Natural killer cell treated with Interleukin-12 subunit alpha and Interleukin-12 subunit beta and Interleukin-15 and Interleukin-18, amount 100 ng/mL, for 72 hours (primary cell): Measurements from ENCODE around the gene IFNA14. TPM values are rescaled to one million over a fixed set of nuclear protein-coding genes. Genes with fewer than 3 reads are reported as not detected.
A peak's percentile ranks its signal among the peaks of the same experiment; 100 is the strongest.
"Not testable (repeated sequence)": the region's sequence is repeated elsewhere in the genome, so short reads cannot be mapped to it uniquely, and the experiment has no call there.

Source experiments
- ATAC-seq, 2 donors: fragments of 150-1000 bp; cut with Tn5 transposase in 1 of 2; sonication (Bioruptor Pico), chemical (Tn5 transposase) in 1 of 2; 2 replicates each; pipeline ENCODE4 v1.10.0; 2021
- DNase-seq: peaks from one replicate; pipeline ENCODE4 v3.0.0; 2022; ENCODE audit warnings: low spot score
- H3K27ac Mint-ChIP-seq, 2 donors: 1 replicate in 1 of 2; 2 replicates in 1 of 2; pipeline ENCODE4 v1.8.0; 2022; ENCODE audit warnings: mixed read lengths in 2 of 2, mild to moderate bottlenecking in 1 of 2, moderate library complexity in 1 of 2
- H3K27me3 Mint-ChIP-seq, 2 donors: 1 replicate in 1 of 2; 2 replicates in 1 of 2; pipeline ENCODE4 v1.8.0; 2022; ENCODE audit warnings: mixed read lengths in 2 of 2
- H3K36me3 Mint-ChIP-seq: one replicate; pipeline ENCODE4 v1.8.0; 2022; ENCODE audit warnings: mixed read lengths
- H3K4me1 Mint-ChIP-seq, 2 donors: 1 replicate in 1 of 2; 2 replicates in 1 of 2; pipeline ENCODE4 v1.8.0; 2022; ENCODE audit warnings: low read depth in 2 of 2, mixed read lengths in 2 of 2, mild to moderate bottlenecking in 1 of 2
- H3K4me3 Mint-ChIP-seq: one replicate; pipeline ENCODE4 v1.8.0; 2022; ENCODE audit warnings: mixed read lengths
- H3K9me3 Mint-ChIP-seq: 2 replicates; pipeline ENCODE4 v1.8.0; 2022; ENCODE audit warnings: mixed read lengths
- total RNA-seq, 2 donors: library from RNA; stranded (reverse); gene quantifications; one replicate each; pipeline ENCODE4 v1.2.3, GENCODE V29; 2022

Gene IFNA14
- total RNA-seq, 2 donors from 2014 or later = not detected

DNA sequence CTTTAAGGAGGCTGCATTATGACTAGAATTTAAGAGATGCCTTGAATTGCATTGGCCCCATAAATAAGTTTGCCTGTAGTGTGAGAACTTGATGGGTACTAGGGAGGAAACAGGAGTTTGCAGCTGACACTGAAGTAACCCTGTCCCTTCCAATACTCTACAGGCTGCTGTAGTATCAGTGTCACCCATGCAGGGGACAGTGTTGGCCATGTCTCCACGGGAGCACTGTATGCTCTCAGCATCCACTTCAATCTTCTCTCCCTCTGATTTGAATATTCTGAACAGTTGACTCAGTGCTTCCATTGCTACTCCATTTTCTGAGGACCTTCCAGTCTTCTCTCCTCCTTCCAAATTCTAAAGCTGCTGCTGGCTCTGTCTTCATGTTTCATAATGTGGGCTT lies 11.4 kb upstream of the IFNA14 start:
- Mint-ChIP-seq H3K27me3 (peaks cover 15 to 41% of the 10 kb centered on the region in 2 donors), H3K4me3 (no peak overlapping the region), H3K4me1 (peaks cover 16 to 18% of the 10 kb centered on the region in 2 donors), H3K27ac (no peak overlapping the region), H3K36me3 (no peaks in the 10 kb centered on the region), H3K9me3 (no peaks in the 10 kb centered on the region)
- ATAC-seq (no peak), DNase-seq (no peak)

- Mint-ChIP-seq H3K27me3 (peaks cover 20 to 38% of the 10 kb centered on the region in 2 donors), H3K4me1 (no peaks in the 10 kb centered on the region), H3K4me3 (no peak overlapping the region)
Measured at GRCh38 chr9:21244836-21245235, 5.0 kb upstream of the IFNA14 start.

GRCh38 chr9:21236360-21236714 lies 3.5 kb downstream of the IFNA14 start:
- not testable (repeated sequence) for H3K4me3 Mint-ChIP-seq
- H3K27me3 Mint-ChIP-seq = peaks cover 17 to 29% of the 10 kb centered on the region in 2 donors

More at GRCh38 chr9:21244836-21245235, 5.0 kb upstream of the IFNA14 start:
- DNase-seq = no peak
- no peak for ATAC-seq
- H3K9me3 Mint-ChIP-seq = no peaks in the 10 kb centered on the region
- no peaks in the 10 kb centered on the region for H3K36me3 Mint-ChIP-seq
- H3K27ac Mint-ChIP-seq = no peak overlapping the region

GRCh38 chr9:21235468-21236359 lies 4.1 kb downstream of the IFNA14 start:
- not testable (repeated sequence) for H3K9me3 Mint-ChIP-seq, H3K27ac Mint-ChIP-seq, H3K36me3 Mint-ChIP-seq, DNase-seq, H3K4me1 Mint-ChIP-seq, H3K4me3 Mint-ChIP-seq
- peaks cover 17 to 28% of the 10 kb centered on the region in 2 donors for H3K27me3 Mint-ChIP-seq
- peak in 1 of 2 donors; percentile 56 for ATAC-seq

More at GRCh38 chr9:21236360-21236714, 3.5 kb downstream of the IFNA14 start:
- not testable (repeated sequence) for H3K4me1 Mint-ChIP-seq, H3K36me3 Mint-ChIP-seq, H3K9me3 Mint-ChIP-seq, ATAC-seq, DNase-seq, H3K27ac Mint-ChIP-seq

GRCh38 chr9:21234153-21234687 lies 5.6 kb downstream of the IFNA14 start:
- ATAC-seq (peak in 1 of 2 donors; percentile 28), DNase-seq (no peak)
- Mint-ChIP-seq H3K27me3 (peaks cover 15 to 22% of the 10 kb centered on the region in 2 donors), H3K27ac (no peak overlapping the region), H3K9me3 (no peaks in the 10 kb centered on the region), H3K36me3 (no peaks in the 10 kb centered on the region), H3K4me3 (no peak overlapping the region), H3K4me1 (peaks cover 3 to 5% of the 10 kb centered on the region in 2 donors)

DNA sequence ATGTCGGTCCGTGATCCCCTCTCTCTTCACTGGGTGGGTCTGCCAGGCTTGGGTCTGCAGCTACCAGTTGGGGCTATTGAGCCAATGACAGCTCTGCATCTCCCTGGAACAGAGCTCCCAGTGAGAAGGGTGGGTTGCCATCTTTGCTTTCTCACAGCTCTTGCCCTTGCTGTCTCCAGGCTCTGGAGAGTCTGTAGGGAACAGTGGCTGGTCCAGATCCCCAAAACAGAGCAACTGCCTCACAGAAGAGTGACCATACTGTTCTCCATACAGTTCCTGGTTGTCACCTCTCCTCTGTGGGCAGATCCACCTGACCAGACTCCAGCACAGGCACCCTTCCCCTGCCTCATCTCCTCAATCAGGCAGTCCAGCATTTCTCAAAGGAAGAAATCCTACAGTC lies 6.5 kb downstream of the IFNA14 start:
- H3K36me3 Mint-ChIP-seq = no peaks in the 10 kb centered on the region
- ATAC-seq = peak in 1 of 2 donors; percentile 20

GRCh38 chr9:21228122-21228521 lies 11.7 kb downstream of the IFNA14 start, which contains the start of gene IFNA17:
Gene IFNA17, minus strand, starts transcription at chr9:21228222. Its CDS starts 49 bp downstream, at chr9:21228173.
- DNase-seq = no peak
- H3K27ac Mint-ChIP-seq = no peak within 1 kb of the TSS
- H3K27me3 Mint-ChIP-seq = peaks cover 11 to 12% of the 10 kb centered on the region in 2 donors
- H3K9me3 Mint-ChIP-seq = no peaks in the 10 kb centered on the region
- ATAC-seq = no peak
- no peaks in the 10 kb centered on the region for H3K36me3 Mint-ChIP-seq
- no peaks in the 10 kb centered on the region for H3K4me1 Mint-ChIP-seq
- H3K4me3 Mint-ChIP-seq = no peak within 1 kb of the TSS

More for the DNA sequence above, 6.5 kb downstream of the IFNA14 start:
- Mint-ChIP-seq H3K27me3 (peaks cover 11 to 18% of the 10 kb centered on the region in 2 donors), H3K4me3 (no peak overlapping the region), H3K27ac (no peak overlapping the region), H3K9me3 (no peaks in the 10 kb centered on the region), H3K4me1 (peaks cover 3 to 5% of the 10 kb centered on the region in 2 donors)
- DNase-seq = no peak

GRCh38 chr9:21217211-21217610 lies 22.6 kb downstream of the IFNA14 start, which contains the start of gene IFNA16:
Gene IFNA16, minus strand, starts transcription at chr9:21217311. Its CDS starts 6 bp downstream, at chr9:21217305.
- not testable (repeated sequence) for DNase-seq, H3K27ac Mint-ChIP-seq, H3K36me3 Mint-ChIP-seq, H3K4me1 Mint-ChIP-seq, H3K4me3 Mint-ChIP-seq, ATAC-seq, H3K9me3 Mint-ChIP-seq
- H3K27me3 Mint-ChIP-seq = peaks cover 27 to 49% of the 10 kb centered on the region in 2 donors

- H3K4me1 Mint-ChIP-seq, H3K36me3 Mint-ChIP-seq, DNase-seq, H3K27ac Mint-ChIP-seq, ATAC-seq, H3K9me3 Mint-ChIP-seq: not testable (repeated sequence)
- peaks cover 12 to 25% of the 10 kb centered on the region in 2 donors for H3K27me3 Mint-ChIP-seq
- H3K4me3 Mint-ChIP-seq = peak overlapping the region; percentile 60
Measured at GRCh38 chr9:21213411-21214326, 26.1 kb downstream of the IFNA14 start.

DNA sequence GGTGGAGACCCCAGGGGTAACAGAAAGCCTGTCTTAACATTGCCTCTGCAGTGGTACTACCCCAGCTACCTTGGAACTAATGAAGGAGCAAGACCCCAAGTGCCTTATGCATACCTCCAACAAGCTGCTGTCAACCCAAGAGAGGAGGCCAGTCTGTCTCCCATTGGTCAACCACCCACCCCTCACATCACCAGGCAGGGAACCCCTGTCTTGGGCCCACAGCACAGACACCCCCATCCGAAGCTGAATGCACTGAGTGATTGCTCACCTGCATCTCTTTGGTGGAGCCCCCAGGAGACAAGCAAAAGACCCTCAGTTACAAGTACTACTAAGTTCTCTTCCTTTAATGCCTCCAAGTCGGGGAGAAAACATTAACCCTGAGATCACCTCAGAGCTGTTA lies 27.6 kb downstream of the IFNA14 start:
- peaks cover 12 to 21% of the 10 kb centered on the region in 2 donors for H3K27me3 Mint-ChIP-seq
- H3K4me3 Mint-ChIP-seq, H3K27ac Mint-ChIP-seq, H3K4me1 Mint-ChIP-seq, DNase-seq, H3K36me3 Mint-ChIP-seq, H3K9me3 Mint-ChIP-seq: not testable (repeated sequence)
- peak in 1 of 2 donors; percentile 41 for ATAC-seq

GRCh38 chr9:21210782-21211181 lies 29.0 kb downstream of the IFNA14 start:
- not testable (repeated sequence) for H3K4me3 Mint-ChIP-seq, ATAC-seq, H3K9me3 Mint-ChIP-seq, H3K27ac Mint-ChIP-seq, H3K36me3 Mint-ChIP-seq, H3K4me1 Mint-ChIP-seq, DNase-seq
- peaks cover 8 to 20% of the 10 kb centered on the region in 2 donors for H3K27me3 Mint-ChIP-seq

- Mint-ChIP-seq H3K9me3 (no peaks in the 10 kb centered on the region), H3K27ac (no peak overlapping the region), H3K27me3 (peaks cover 8 to 20% of the 10 kb centered on the region in 2 donors), H3K4me1 (peaks cover 0 to 6% of the 10 kb centered on the region in 2 donors), H3K4me3 (no peak overlapping the region), H3K36me3 (peaks cover 4% of the 10 kb centered on the region)
- ATAC-seq (no peak), DNase-seq (no peak)
Measured at GRCh38 chr9:21210311-21210710, 29.5 kb downstream of the IFNA14 start.

GRCh38 chr9:21207043-21207442 lies 32.8 kb downstream of the IFNA14 start, which contains the start of gene IFNA10:
Gene IFNA10, minus strand, starts transcription at chr9:21207143. Its CDS starts 46 bp downstream, at chr9:21207097.
- not testable (repeated sequence) for ATAC-seq, H3K4me1 Mint-ChIP-seq, DNase-seq

More at GRCh38 chr9:21207043-21207442, 32.8 kb downstream of the IFNA14 start, which contains the start of gene IFNA10:
- not testable (repeated sequence) for H3K9me3 Mint-ChIP-seq, H3K4me3 Mint-ChIP-seq, H3K27ac Mint-ChIP-seq, H3K36me3 Mint-ChIP-seq
- H3K27me3 Mint-ChIP-seq = peaks cover 14 to 17% of the 10 kb centered on the region in 2 donors
